SJCRH30 (cell line): ENCODE data around the gene SLIT1. TPM values are rescaled to one million over a fixed set of nuclear protein-coding genes. Genes with fewer than 3 reads are reported as not detected.
A peak's percentile ranks its signal among the peaks of the same experiment; 100 is the strongest.

Experiments used
- DNase-seq, 2 experiments: peaks; one replicate each; pipeline ENCODE4 v3.0.0-alpha.2; 2015 to 2020
- H3K27ac ChIP-seq: fragments of 250-450 bp; sonication (Bioruptor Pico); 2 replicates; pipeline ENCODE4 v1.5.1; 2020; ENCODE audit warnings: mild to moderate bottlenecking, moderate library complexity
- H3K27me3 ChIP-seq: fragments of 250-450 bp; sonication (Bioruptor Pico); 2 replicates; pipeline ENCODE4 v1.5.1; 2020; ENCODE audit warnings: mild to moderate bottlenecking, moderate library complexity
- H3K36me3 ChIP-seq: fragments of 250-450 bp; sonication (Bioruptor Pico); 2 replicates; pipeline ENCODE4 v1.5.1; 2020; ENCODE audit warnings: mild to moderate bottlenecking, moderate library complexity
- H3K4me1 ChIP-seq: fragments of 250-450 bp; sonication (Bioruptor Pico); 2 replicates; pipeline ENCODE4 v1.5.1; 2020; ENCODE audit warnings: mild to moderate bottlenecking, moderate library complexity
- H3K4me3 ChIP-seq: fragments of 250-450 bp; sonication (Bioruptor Pico); 2 replicates; pipeline ENCODE4 v1.5.1; 2020; ENCODE audit warnings: mild to moderate bottlenecking, moderate library complexity
- H3K9me3 ChIP-seq: fragments of 250-450 bp; sonication (Bioruptor Pico); replicated peaks from 2 replicates; pipeline ENCODE4 v1.5.1; 2020; ENCODE audit warnings: mild to moderate bottlenecking, moderate library complexity
- total RNA-seq: library from RNA; depleted of rRNA; stranded (reverse); fragments of >200 nt; shearing (Covaris generic); gene quantifications from 2 replicates; pipeline ENCODE4 v1.2.3, GENCODE V29; 2014

Gene SLIT1
- total RNA-seq, 1 experiment from 2014 or later: 0.04 TPM

- Histone ChIP-seq H3K4me3 (no peak overlapping the region), H3K36me3 (no peaks in the 10 kb centered on the region), H3K4me1 (no peaks in the 10 kb centered on the region), H3K27me3 (no peaks in the 10 kb centered on the region), H3K9me3 (no peaks in the 10 kb centered on the region), H3K27ac (no peak overlapping the region)
- DNase-seq: no peak
These were observed 111.3 kb downstream of the SLIT1 start for GRCh38 chr10:97074256-97075145.

- Histone ChIP-seq H3K27ac (no peak overlapping the region), H3K4me1 (no peaks in the 10 kb centered on the region), H3K4me3 (no peak overlapping the region), H3K36me3 (no peaks in the 10 kb centered on the region), H3K9me3 (no peaks in the 10 kb centered on the region), H3K27me3 (no peaks in the 10 kb centered on the region)
- DNase-seq: peak; percentile 45 to 80
These were observed 112.7 kb downstream of the SLIT1 start for GRCh38 chr10:97072851-97073665.

GRCh38 chr10:97071496-97071895 is 114.3 kb downstream of the SLIT1 start:
- no peak for DNase-seq
- Histone ChIP-seq H3K4me3 (no peak overlapping the region), H3K9me3 (no peaks in the 10 kb centered on the region), H3K36me3 (no peaks in the 10 kb centered on the region), H3K27me3 (no peaks in the 10 kb centered on the region), H3K27ac (no peak overlapping the region), H3K4me1 (no peaks in the 10 kb centered on the region)

GRCh38 chr10:97069576-97070362 is 116.0 kb downstream of the SLIT1 start:
- Histone ChIP-seq H3K9me3 (no peaks in the 10 kb centered on the region), H3K27me3 (no peaks in the 10 kb centered on the region), H3K36me3 (no peaks in the 10 kb centered on the region), H3K27ac (no peak overlapping the region), H3K4me1 (no peaks in the 10 kb centered on the region), H3K4me3 (no peak overlapping the region)
- no peak for DNase-seq

GRCh38 chr10:97069026-97069425 is 116.7 kb downstream of the SLIT1 start:
- no peak overlapping the region for H3K4me3 ChIP-seq
- no peaks in the 10 kb centered on the region for H3K27me3 ChIP-seq

GRCh38 chr10:97067716-97068391 is 117.9 kb downstream of the SLIT1 start:
- H3K9me3 ChIP-seq: no peaks in the 10 kb centered on the region
- no peaks in the 10 kb centered on the region for H3K36me3 ChIP-seq
- H3K27me3 ChIP-seq: no peaks in the 10 kb centered on the region
- no peak for DNase-seq
- no peaks in the 10 kb centered on the region for H3K4me1 ChIP-seq
- H3K27ac ChIP-seq: no peak overlapping the region
- no peak overlapping the region for H3K4me3 ChIP-seq

More at GRCh38 chr10:97069026-97069425, 116.7 kb downstream of the SLIT1 start:
- Histone ChIP-seq H3K27ac (no peak overlapping the region), H3K9me3 (no peaks in the 10 kb centered on the region), H3K36me3 (no peaks in the 10 kb centered on the region), H3K4me1 (no peaks in the 10 kb centered on the region)
- DNase-seq: no peak

GRCh38 chr10:97066877-97067555 is 118.7 kb downstream of the SLIT1 start:
- Histone ChIP-seq H3K27me3 (no peaks in the 10 kb centered on the region), H3K4me1 (no peaks in the 10 kb centered on the region), H3K27ac (no peak overlapping the region), H3K9me3 (no peaks in the 10 kb centered on the region), H3K36me3 (no peaks in the 10 kb centered on the region), H3K4me3 (no peak overlapping the region)
- DNase-seq: no peak

- no peaks in the 10 kb centered on the region for H3K4me1 ChIP-seq
These were observed 119.8 kb downstream of the SLIT1 start for GRCh38 chr10:97065686-97066660.

GRCh38 chr10:97065128-97065527 is 120.6 kb downstream of the SLIT1 start:
- Histone ChIP-seq H3K4me3 (no peak overlapping the region), H3K36me3 (no peaks in the 10 kb centered on the region), H3K9me3 (no peaks in the 10 kb centered on the region), H3K27ac (no peak overlapping the region), H3K27me3 (no peaks in the 10 kb centered on the region), H3K4me1 (no peaks in the 10 kb centered on the region)
- DNase-seq: no peak

More at GRCh38 chr10:97065686-97066660, 119.8 kb downstream of the SLIT1 start:
- H3K27ac ChIP-seq: no peak overlapping the region
- no peak for DNase-seq
- no peaks in the 10 kb centered on the region for H3K36me3 ChIP-seq
- H3K9me3 ChIP-seq: no peaks in the 10 kb centered on the region
- no peaks in the 10 kb centered on the region for H3K27me3 ChIP-seq
- no peak overlapping the region for H3K4me3 ChIP-seq

- no peak for DNase-seq
- Histone ChIP-seq H3K4me1 (no peaks in the 10 kb centered on the region), H3K27me3 (no peaks in the 10 kb centered on the region), H3K4me3 (no peak overlapping the region), H3K27ac (no peak overlapping the region), H3K36me3 (no peaks in the 10 kb centered on the region), H3K9me3 (no peaks in the 10 kb centered on the region)
These were observed 121.5 kb downstream of the SLIT1 start for GRCh38 chr10:97063983-97064837.

GRCh38 chr10:97063271-97063982 is 122.3 kb downstream of the SLIT1 start:
- no peaks in the 10 kb centered on the region for H3K4me1 ChIP-seq
- no peaks in the 10 kb centered on the region for H3K36me3 ChIP-seq
- no peak overlapping the region for H3K27ac ChIP-seq
- DNase-seq: no peak
- H3K9me3 ChIP-seq: no peaks in the 10 kb centered on the region
- no peaks in the 10 kb centered on the region for H3K27me3 ChIP-seq
- H3K4me3 ChIP-seq: no peak overlapping the region

GRCh38 chr10:97062456-97062855 is 123.3 kb downstream of the SLIT1 start:
- H3K36me3 ChIP-seq: no peaks in the 10 kb centered on the region
- H3K4me3 ChIP-seq: no peak overlapping the region
- H3K9me3 ChIP-seq: no peaks in the 10 kb centered on the region
- H3K27ac ChIP-seq: no peak overlapping the region
- DNase-seq: no peak
- H3K27me3 ChIP-seq: no peaks in the 10 kb centered on the region
- H3K4me1 ChIP-seq: no peaks in the 10 kb centered on the region
